CD14-positive monocyte (primary cell): ENCODE data around the gene RPS21. TPM values are rescaled to one million over a fixed set of nuclear protein-coding genes. Genes with fewer than 3 reads are reported as not detected.

ENCODE experiments used
- DNase-seq, 3 donors: peaks; one replicate each; pipeline ENCODE4 v3.0.0-alpha.2; 2011 to 2022
- H2AFZ ChIP-seq: 2 replicates; pipeline ENCODE4 v1.6.0; 2012; ENCODE audit warnings: mild to moderate bottlenecking, low read depth, low read length, inconsistent platforms; ENCODE audit not compliant: insufficient read depth, poor library complexity, severe bottlenecking
- H3K27ac ChIP-seq, 2 donors: 1 replicate in 1 of 2; 2 replicates in 1 of 2; pipeline ENCODE4 v1.5.1; 2012 to 2013; ENCODE audit warnings: low read length in 2 of 2, control low read depth in 1 of 2, inconsistent platforms in 1 of 2, low read depth in 1 of 2, mild to moderate bottlenecking in 1 of 2
- H3K27me3 ChIP-seq, 2 donors: one replicate each; pipeline versions ENCODE4 v1.6.0 to v1.6.1; 2011 to 2013; ENCODE audit warnings: low read length in 2 of 2; ENCODE audit not compliant: control insufficient read depth in 2 of 2, insufficient read depth in 2 of 2
- H3K36me3 ChIP-seq, 2 donors: replicated peaks in 1 of 2; 1 replicate in 1 of 2; 2 replicates in 1 of 2; pipeline versions ENCODE4 v1.5.1 to v1.6.1; 2012 to 2013; ENCODE audit warnings: low read length in 2 of 2, control low read depth in 1 of 2, inconsistent platforms in 1 of 2, mild to moderate bottlenecking in 1 of 2; ENCODE audit not compliant: insufficient read depth in 2 of 2, control insufficient read depth in 1 of 2
- H3K4me1 ChIP-seq, 2 donors: 1 replicate in 1 of 2; 2 replicates in 1 of 2; pipeline versions ENCODE4 v1.5.1 to v1.6.1; 2012 to 2013; ENCODE audit warnings: low read length in 2 of 2, control low read depth in 1 of 2, inconsistent platforms in 1 of 2, mild to moderate bottlenecking in 1 of 2, moderate library complexity in 1 of 2; ENCODE audit not compliant: insufficient read depth in 2 of 2, control insufficient read depth in 1 of 2
- H3K4me2 ChIP-seq: replicated peaks from 2 replicates; pipeline ENCODE3; 2012; ENCODE audit warnings: low read length, moderate library complexity, mild to moderate bottlenecking; ENCODE audit not compliant: poor library complexity, severe bottlenecking; ENCODE audit errors: extremely low read depth
- H3K4me3 ChIP-seq, 3 experiments: fragments of 200-600 bp in 1 of 3; sonication (generic) in 1 of 3; replicated peaks in 1 of 3; 1 replicate in 2 of 3; 2 replicates in 1 of 3; pipeline ENCODE4 v1.5.1; 2011 to 2013; ENCODE audit warnings: low read length in 3 of 3, mild to moderate bottlenecking in 3 of 3, control low read depth in 2 of 3, low read depth in 2 of 3, inconsistent platforms in 1 of 3, moderate library complexity in 1 of 3
- H3K79me2 ChIP-seq: 2 replicates; pipeline ENCODE4 v1.6.0; 2012; ENCODE audit warnings: mild to moderate bottlenecking, control low read depth, inconsistent platforms, low read length, moderate library complexity; ENCODE audit not compliant: insufficient read depth
- H3K9ac ChIP-seq: 2 replicates; pipeline ENCODE4 v1.6.0; 2017; ENCODE audit warnings: low read length, mild to moderate bottlenecking; ENCODE audit not compliant: insufficient read depth, poor library complexity, severe bottlenecking
- H3K9me3 ChIP-seq, 2 donors: replicated peaks in 1 of 2; 1 replicate in 1 of 2; 2 replicates in 1 of 2; pipeline versions ENCODE4 v1.5.1 to v1.6.1; 2012 to 2013; ENCODE audit warnings: low read length in 2 of 2, control low read depth in 1 of 2; ENCODE audit not compliant: control insufficient read depth in 1 of 2, insufficient read depth in 1 of 2
- H4K20me1 ChIP-seq: 2 replicates; pipeline ENCODE4 v1.6.0; 2012; ENCODE audit warnings: mild to moderate bottlenecking, low read length, control low read depth, moderate library complexity; ENCODE audit not compliant: insufficient read depth
- H3K27ac Mint-ChIP-seq, 7 donors: one replicate each; pipeline ENCODE4 v1.8.0; 2020; ENCODE audit warnings: mild to moderate bottlenecking in 7 of 7, mixed read lengths in 7 of 7, moderate library complexity in 6 of 7, inconsistent platforms in 2 of 7
- H3K27me3 Mint-ChIP-seq, 3 donors: one replicate each; pipeline ENCODE4 v1.8.0; 2021 to 2022; ENCODE audit warnings: low read depth in 3 of 3, mild to moderate bottlenecking in 3 of 3, mixed read lengths in 3 of 3, moderate library complexity in 3 of 3, inconsistent platforms in 1 of 3
- H3K36me3 Mint-ChIP-seq, 2 donors: one replicate each; pipeline ENCODE4 v1.8.0; 2020; ENCODE audit warnings: mixed read lengths in 2 of 2, inconsistent platforms in 1 of 2, mild to moderate bottlenecking in 1 of 2
- H3K4me1 Mint-ChIP-seq: one replicate; pipeline ENCODE4 v1.8.0; 2020; ENCODE audit warnings: mild to moderate bottlenecking, mixed read lengths
- H3K4me3 Mint-ChIP-seq, 2 donors: one replicate each; pipeline ENCODE4 v1.8.0; 2020; ENCODE audit warnings: mild to moderate bottlenecking in 2 of 2, mixed read lengths in 2 of 2, moderate library complexity in 1 of 2
- H3K9me3 Mint-ChIP-seq, 7 donors: one replicate each; pipeline ENCODE4 v1.8.0; 2020 to 2022; ENCODE audit warnings: mixed read lengths in 7 of 7, mild to moderate bottlenecking in 6 of 7, moderate library complexity in 6 of 7, inconsistent platforms in 2 of 7
- WGBS: methylation state at CpG from one replicate; pipeline ENCODE4 v1.1.5; 2013; ENCODE audit warnings: missing lambda C conversion rate; ENCODE audit not compliant: insufficient coverage; 5-methylcytosine and 5-hydroxymethylcytosine counted together
- intact Hi-C, 2 donors: fragments of 100-400 bp; cut with micrococcal nuclease; formaldehyde crosslinking; loops; one replicate each; pipeline versions ENCODE4 v1.15.0 to v1.15.1; 2023
- polyA minus RNA-seq: library from RNA; depleted of rRNA, polyadenylated mRNA; stranded (reverse); fragments of >200 nt; gene quantifications from 2 replicates; pipeline ENCODE4 v1.2.3, GENCODE V29; 2012
- polyA plus RNA-seq, 3 donors: library from polyadenylated mRNA; depleted of rRNA in 1 of 3; unstranded in 2 of 3; stranded (reverse) in 1 of 3; fragments of 300-500 nt in 2 of 3; fragments of >200 nt in 1 of 3; fragmentation: Illumina TruSeq in 2 of 3; gene quantifications; 1 replicate in 2 of 3; 2 replicates in 1 of 3; pipeline ENCODE4 v1.2.3, GENCODE V29; 2012 to 2021
- total RNA-seq, 12 experiments: library from RNA in 1 of 12; stranded (reverse) in 1 of 12; fragments of 120-200 nt in 1 of 12; gene quantifications; one replicate each; pipeline ENCODE4 v1.2.4 and lab custom pipeline; 2013 to 2026; ENCODE audit warnings: mixed read lengths in 6 of 12, inconsistent platforms in 1 of 12
- TF ChIP-seq, protein P1 (sequence below): fragments of 200-600 bp; IDR thresholded peaks from one replicate; pipeline ENCODE4 v1.8.0; 2022; ENCODE audit warnings: antibody characterized with exemption, mild to moderate bottlenecking

The RPS21 gene
- 701 TPM for total RNA-seq (2013)
- 1,000 to 10,000 TPM in 1 of 3 donors, 100 to 1,000 TPM in 2; 799 to 6,263 (median 968) TPM for polyA plus RNA-seq
- 390 and 557 TPM in 2 replicates for polyA minus RNA-seq
- total RNA-seq (lab: John Stamatoyannopoulos, UW), result 51.4 to 163 (median 106) reads per million in 11 experiments

DNA sequence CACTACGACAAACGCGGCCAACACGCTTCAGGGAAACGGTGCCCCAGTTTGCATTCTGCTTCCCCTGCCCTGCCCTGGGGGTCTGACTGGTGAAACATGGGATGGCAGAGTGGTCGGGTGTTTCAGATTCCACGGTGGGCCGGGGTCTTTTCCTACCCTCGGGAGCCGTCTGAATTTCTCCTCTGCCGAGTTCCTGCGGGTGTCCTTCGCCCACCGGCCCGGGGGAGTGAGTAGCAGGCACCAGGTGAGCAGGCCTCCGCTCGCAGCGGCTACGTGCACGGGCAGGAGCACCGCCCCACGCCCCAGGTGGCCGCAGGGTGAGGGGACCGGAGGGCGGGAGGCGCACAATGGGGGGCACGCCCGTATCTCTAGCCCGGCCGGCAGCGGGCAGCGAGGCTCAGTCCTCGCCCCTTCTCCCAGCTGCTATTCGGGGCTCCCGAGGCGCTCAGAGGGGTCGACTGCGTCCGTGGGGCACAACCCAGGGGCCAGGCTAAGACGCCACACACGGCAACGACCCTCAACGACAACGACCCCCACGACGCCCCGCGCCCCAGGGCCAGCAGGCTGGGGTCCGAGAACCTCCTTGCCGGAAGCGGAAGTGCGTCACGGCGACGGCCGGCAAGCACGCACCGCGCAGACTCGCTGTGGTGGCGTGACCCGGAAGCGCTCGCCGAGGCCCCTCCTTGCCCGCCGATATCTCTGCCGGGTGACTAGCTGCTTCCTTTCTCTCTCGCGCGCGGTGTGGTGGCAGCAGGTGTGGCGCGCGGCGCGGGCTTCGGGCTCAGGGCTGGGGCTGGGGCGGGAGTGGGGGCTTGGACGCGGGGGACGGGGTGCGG is at the start of gene RPS21:
Gene RPS21, plus strand, starts transcription at position 721 of the 836 bp plus-strand sequence. CDS start 236 bp downstream, outside the sequence.
- intact Hi-C loops, result loop anchor here (1.0 to 10.0 kb wide), 6 partner anchors 20 to 418 kb away; partner anchors contain the start of genes ADRM1 (in 2 of the 2), CABLES2 (in 1 of the 2), OGFR (in 1 of the 2) and PSMA7 (in 1 of the 2)
- under 1% methylated on average over 64 of the region's 83 CpGs for WGBS
- H4K20me1 ChIP-seq, result peaks cover 25% of the 10 kb centered on the region

More for the DNA sequence above, at the start of gene RPS21:
- H3K4me3 Mint-ChIP-seq, result peak within 1 kb of the TSS; percentile 89 to 91
- Histone ChIP-seq H2AFZ (peak within 1 kb of the TSS; percentile 99), H3K27me3 (no peaks in the 10 kb centered on the region), H3K4me3 (peak within 1 kb of the TSS; percentile 84 to 96 (median 84)), H3K9ac (peak within 1 kb of the TSS; percentile 95), H3K4me1 (peaks cover 19 to 25% of the 10 kb centered on the region in 2 donors), H3K79me2 (peaks cover 46% of the 10 kb centered on the region), H3K4me2 (peak within 1 kb of the TSS; percentile 99), H3K36me3 (peaks cover 19 to 43% of the 10 kb centered on the region in 2 donors), H3K27ac (peak within 1 kb of the TSS; percentile 57 to 96), H3K9me3 (no peaks in the 10 kb centered on the region)
- H3K4me1 Mint-ChIP-seq, result peaks cover 30% of the 10 kb centered on the region
- H3K36me3 Mint-ChIP-seq, result peaks cover 35 to 44% of the 10 kb centered on the region in 2 donors
- no peaks in the 10 kb centered on the region for H3K27me3 Mint-ChIP-seq
- DNase-seq, result peak; percentile 90 to 92 (median 90)
- peak within 1 kb of the TSS; percentile 85 to 96 (median 91) for H3K27ac Mint-ChIP-seq
- TF ChIP-seq, protein P1, sequence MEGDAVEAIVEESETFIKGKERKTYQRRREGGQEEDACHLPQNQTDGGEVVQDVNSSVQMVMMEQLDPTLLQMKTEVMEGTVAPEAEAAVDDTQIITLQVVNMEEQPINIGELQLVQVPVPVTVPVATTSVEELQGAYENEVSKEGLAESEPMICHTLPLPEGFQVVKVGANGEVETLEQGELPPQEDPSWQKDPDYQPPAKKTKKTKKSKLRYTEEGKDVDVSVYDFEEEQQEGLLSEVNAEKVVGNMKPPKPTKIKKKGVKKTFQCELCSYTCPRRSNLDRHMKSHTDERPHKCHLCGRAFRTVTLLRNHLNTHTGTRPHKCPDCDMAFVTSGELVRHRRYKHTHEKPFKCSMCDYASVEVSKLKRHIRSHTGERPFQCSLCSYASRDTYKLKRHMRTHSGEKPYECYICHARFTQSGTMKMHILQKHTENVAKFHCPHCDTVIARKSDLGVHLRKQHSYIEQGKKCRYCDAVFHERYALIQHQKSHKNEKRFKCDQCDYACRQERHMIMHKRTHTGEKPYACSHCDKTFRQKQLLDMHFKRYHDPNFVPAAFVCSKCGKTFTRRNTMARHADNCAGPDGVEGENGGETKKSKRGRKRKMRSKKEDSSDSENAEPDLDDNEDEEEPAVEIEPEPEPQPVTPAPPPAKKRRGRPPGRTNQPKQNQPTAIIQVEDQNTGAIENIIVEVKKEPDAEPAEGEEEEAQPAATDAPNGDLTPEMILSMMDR, result no peak
- H3K9me3 Mint-ChIP-seq, result peaks cover 0 to 4% (median 0%) of the 10 kb centered on the region in 7 donors
